Stimulated activated CD4-positive, alpha-beta T cell treated with anti-CD3 and anti-CD28 coated beads, Interleukin-2, amount 100 ng/mL, for 24 hours (primary cell): ENCODE data around the gene IGFL2.
"Not testable (repeated sequence)": the region's sequence is repeated elsewhere in the genome, so short reads cannot be mapped to it uniquely, and the experiment has no call there.

Experiments used
- DNase-seq, 2 donors: peaks; one replicate each; pipeline ENCODE4 v3.0.0-alpha.2; 2020

The IGFL2 gene

GRCh38 chr19:46144756-46145155 lies 3.3 kb upstream of the IGFL2 start:
- no peak for DNase-seq

DNA sequence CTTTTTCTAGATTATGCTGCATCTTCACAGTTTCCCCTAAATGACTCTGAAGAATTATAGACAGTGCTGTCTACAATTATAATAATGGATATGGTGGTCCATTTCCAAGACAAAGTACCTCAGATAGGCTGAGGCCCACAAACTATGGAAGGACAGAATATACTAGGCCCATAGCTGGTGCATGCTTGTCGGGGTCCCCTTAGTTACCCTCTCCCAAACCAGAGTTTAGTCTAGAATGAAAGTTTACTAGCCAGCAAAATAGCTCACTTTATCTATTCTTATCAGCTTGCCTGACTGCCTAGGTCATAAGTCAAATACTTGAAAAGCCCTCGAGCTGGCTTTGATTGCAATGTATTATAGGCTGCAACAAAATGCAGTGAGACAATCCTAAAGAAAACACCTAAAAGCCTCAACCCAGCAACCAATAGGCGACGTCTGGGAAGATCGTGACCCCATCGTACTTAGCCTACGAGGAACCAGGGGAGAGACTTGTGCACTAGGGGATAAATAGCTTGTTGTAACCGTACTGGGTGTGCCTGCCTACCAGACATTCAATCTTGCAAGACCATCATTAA lies 785 bp upstream of the IGFL2 start:
- DNase-seq = no peak

- no peak for DNase-seq
These were observed 2.6 kb downstream of the IGFL2 start for GRCh38 chr19:46150606-46151005.

GRCh38 chr19:46155237-46155636 lies 7.2 kb downstream of the IGFL2 start:
- no peak for DNase-seq

- no peak for DNase-seq
These were observed 11.6 kb downstream of the IGFL2 start for GRCh38 chr19:46159418-46160232.

DNA sequence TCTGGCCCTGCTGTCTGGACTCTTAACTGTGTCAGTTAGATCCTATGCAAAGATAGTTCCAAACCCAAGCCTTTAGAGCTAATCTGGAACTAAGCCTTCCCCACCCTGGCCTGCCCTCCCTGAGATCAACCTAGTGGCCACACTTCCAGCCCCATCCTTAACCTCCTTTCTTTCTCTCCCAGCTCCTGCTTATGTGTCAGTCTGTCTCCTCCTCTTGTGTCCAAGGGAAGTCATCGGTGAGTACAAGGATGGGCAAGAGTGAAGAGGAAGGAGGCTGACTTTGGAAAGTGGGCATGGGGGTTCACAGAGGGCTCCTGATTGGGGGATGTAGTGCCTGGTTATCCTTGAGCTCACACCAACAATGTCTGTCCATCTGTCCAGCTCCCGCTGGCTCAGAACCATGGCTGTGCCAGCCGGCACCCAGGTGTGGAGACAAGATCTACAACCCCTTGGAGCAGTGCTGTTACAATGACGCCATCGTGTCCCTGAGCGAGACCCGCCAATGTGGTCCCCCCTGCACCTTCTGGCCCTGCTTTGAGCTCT lies 12.3 kb downstream of the IGFL2 start:
- no peak for DNase-seq

DNA sequence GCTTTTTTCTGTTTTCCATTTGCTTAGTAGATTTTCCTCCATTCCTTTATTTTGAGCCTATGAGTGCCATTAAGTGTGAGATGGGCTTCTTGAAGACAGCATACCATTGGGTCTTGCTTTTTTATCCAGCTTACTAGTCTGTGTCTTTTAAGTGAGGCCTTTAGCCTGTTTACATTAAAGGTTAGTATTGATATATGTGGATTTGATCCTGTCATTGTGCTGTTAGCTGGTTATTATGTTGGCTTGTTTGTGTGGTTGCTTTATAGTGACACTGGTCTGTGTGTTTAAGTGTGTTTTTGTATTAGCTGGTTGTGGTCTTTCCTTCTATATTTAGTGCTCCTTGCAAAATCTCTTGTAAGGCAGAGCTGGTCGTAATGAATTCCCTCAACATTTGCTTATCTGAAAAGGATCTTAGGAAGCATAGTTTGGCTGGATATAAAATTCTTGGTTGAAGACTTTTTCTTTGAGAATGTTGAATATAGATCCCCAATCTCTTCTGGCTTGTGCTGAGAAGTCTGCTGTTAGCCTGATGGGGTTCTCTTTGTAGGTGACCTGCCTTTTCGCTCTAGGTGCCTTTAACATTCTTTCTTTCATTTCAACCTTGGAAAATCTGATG lies 13.7 kb downstream of the IGFL2 start:
- not testable (repeated sequence) for DNase-seq

GRCh38 chr19:46162731-46163130 lies 14.7 kb downstream of the IGFL2 start:
- DNase-seq = no peak

- no peak for DNase-seq
These were observed 25.9 kb downstream of the IGFL2 start for GRCh38 chr19:46173886-46174480.

GRCh38 chr19:46176116-46176860 lies 28.2 kb downstream of the IGFL2 start:
- no peak for DNase-seq

DNA sequence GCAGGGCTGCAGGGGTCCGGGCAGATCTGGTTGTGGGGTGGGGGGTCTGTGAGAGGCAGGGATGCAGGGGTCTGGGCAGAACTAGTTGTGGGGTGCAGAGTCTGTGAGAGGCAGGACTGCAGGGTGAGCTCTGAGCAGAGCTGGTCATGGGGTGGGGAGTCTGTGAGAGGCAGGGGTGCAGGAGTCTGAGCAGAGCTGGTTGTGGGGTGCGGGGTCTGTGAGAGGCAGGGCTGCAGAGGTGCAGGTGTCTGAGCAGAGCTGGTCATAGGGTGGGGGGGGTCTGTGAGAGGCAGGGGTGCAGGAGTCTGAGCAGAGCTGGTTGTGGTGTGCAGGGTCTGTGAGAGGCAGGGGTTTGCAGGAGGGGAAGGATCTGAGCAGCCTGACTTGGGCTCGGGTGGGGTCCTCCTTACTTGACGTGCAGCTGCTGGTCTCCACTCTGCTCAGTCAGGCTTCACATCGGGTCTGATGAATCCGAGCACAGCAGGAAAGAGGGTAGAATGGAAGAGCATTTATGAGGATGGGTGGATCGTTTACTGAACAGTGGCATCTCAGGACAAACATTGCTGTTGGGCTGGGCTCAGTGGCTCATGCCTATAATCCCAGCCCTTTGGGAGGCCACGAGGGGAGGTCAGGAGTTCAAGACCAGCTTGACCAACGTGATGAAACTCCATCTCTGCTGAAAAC lies 31.2 kb downstream of the IGFL2 start:
- no peak for DNase-seq

DNA sequence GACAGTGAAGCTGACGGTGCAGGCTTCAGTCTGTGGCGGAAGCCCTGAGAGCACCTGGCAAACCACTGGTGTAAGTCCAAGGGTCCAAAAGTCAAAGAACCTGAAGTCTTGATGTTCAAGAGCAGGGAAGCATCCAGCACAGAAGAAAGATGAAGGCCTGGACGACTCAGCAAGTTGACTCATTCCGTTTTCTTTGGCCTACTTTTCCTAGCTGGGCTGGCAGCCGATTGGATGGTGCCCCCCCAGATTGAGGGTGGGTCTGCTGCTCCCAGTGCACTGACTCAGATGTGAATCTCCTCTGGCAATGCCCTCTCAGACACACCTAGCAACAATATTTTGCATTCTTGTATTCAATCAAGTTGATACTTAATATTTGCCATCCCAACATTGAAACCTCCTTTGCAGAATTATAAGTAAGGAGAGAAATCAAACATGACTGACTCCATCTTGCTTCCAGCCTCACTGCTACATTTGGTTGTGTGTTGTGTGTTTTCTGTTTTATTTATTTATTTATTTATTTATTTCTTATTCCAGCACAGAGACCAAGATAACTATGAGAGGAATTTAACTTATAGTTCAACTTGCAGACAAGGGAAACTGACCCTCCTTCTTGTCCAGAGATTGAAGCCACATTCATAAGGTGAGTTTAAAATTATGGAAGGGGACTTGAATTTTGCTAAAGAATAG lies 32.8 kb downstream of the IGFL2 start:
- no peak for DNase-seq

DNA sequence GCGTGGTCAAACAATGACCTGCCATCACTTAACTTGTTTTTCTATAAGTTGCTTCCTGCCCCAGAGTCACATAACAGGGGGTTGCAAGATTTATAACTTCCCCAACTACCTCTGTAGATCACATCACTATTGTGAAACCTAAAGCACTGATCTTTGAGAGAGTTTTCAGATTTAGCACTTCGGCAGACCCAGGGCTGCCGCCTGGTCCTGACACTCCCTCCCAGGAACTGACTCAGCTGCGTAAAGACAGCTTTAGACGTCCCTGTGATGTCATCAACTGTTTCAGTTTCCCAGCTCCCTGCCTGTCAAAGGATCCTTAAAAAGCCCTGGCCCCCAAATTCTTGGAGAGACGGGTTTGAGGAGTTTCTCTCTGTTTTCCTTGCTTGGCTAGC lies 33.3 kb downstream of the IGFL2 start:
- peak in 1 of 2 donors; percentile 33 for DNase-seq

- DNase-seq = no peak
These were observed 34.4 kb downstream of the IGFL2 start for GRCh38 chr19:46182476-46182875.

GRCh38 chr19:46184775-46185710 lies 37.0 kb downstream of the IGFL2 start:
- not testable (repeated sequence) for DNase-seq

- DNase-seq = no peak
These were observed 38.2 kb downstream of the IGFL2 start for GRCh38 chr19:46186101-46186716.

- DNase-seq = no peak
These were observed 38.7 kb downstream of the IGFL2 start for GRCh38 chr19:46186717-46187101.

DNA sequence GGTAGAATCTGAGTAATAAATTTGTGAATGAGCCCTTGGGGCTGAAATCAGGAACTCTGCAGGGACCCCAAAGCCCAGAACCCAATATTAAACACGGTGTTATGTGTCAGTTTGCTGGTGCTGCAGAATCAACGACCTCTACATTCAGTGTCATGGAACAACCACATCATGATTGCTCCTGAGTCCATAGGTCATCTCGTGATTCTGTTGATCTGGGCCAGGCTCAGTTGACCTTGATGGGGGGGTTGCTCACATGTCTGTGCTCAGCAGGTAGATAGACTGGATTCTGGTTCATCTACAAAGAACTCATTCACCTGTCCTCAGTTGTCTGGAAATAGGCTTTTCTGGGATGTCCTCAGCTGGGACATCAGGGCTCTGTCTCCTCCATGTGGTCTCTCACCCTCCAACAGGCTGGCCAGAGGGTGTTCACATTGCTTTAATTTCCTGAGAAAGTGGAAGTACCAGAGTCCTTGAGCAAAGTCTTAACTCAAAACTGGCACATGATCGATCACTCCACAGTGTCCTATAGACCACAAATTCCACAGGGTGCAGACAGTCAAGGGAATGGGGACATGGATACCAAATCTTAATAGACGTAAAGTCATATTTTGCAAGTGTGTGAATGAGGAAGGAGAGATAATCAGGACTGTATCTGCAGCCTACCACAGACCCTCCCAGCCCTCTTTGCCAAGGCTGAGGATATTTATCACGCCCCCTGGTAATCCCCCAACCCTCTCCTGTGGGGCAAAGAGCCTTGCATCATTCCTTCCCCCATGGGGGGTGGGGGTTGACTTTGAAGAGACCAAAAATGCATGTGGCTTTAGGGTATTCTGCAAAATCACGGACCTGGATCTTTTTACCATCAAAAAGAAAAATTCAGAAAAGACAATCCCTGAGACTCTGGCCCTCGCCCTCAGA lies 42.2 kb downstream of the IGFL2 start:
- DNase-seq = no peak

DNA sequence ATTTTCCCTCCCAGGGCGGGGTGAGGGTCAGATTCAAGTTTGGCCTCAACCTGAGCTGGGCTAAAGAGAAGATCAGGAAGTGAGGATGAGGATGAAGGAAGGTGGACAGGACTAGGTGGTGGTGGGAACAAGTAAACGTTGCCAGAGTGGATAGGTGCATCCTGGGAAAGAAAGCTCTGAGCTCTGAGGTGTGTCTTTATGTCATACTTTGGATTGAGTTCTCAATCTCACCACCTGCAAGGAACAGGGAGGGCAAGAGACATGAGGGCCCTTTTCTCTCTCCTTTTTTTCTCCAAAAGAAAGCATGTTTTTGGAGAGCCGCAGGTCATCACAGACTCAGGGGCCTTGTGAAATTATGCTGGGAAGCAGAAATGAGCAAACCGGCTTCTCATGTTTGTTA lies 43.3 kb downstream of the IGFL2 start:
- no peak for DNase-seq
